PC-3 (cell line): ENCODE measurements around the gene NOP53.

Experiments used
- EZH2 ChIP-seq: fragments of 300-600 bp; sonication (generic); IDR thresholded peaks from one replicate; pipeline ENCODE4 v1.6.1; 2017; ENCODE audit warnings: antibody characterized with exemption, mild to moderate bottlenecking, low read length; ENCODE audit not compliant: unreplicated experiment
- TF ChIP-seq, protein P1 (sequence below): fragments of 300-600 bp; sonication (generic); conservative IDR thresholded peaks from 2 replicates; pipeline ENCODE4 v1.5.1; 2017; ENCODE audit warnings: antibody characterized with exemption, low read depth, mild to moderate bottlenecking, low read length

- no peak for TF ChIP-seq EZH2
- TF ChIP-seq, protein P1, sequence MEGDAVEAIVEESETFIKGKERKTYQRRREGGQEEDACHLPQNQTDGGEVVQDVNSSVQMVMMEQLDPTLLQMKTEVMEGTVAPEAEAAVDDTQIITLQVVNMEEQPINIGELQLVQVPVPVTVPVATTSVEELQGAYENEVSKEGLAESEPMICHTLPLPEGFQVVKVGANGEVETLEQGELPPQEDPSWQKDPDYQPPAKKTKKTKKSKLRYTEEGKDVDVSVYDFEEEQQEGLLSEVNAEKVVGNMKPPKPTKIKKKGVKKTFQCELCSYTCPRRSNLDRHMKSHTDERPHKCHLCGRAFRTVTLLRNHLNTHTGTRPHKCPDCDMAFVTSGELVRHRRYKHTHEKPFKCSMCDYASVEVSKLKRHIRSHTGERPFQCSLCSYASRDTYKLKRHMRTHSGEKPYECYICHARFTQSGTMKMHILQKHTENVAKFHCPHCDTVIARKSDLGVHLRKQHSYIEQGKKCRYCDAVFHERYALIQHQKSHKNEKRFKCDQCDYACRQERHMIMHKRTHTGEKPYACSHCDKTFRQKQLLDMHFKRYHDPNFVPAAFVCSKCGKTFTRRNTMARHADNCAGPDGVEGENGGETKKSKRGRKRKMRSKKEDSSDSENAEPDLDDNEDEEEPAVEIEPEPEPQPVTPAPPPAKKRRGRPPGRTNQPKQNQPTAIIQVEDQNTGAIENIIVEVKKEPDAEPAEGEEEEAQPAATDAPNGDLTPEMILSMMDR, result no peak
These were observed 41.2 kb downstream of the NOP53 start for GRCh38 chr19:47786566-47786965.
